ENCODE measurements around the gene GSTCD. TPM values are rescaled to one million over a fixed set of nuclear protein-coding genes. Genes with fewer than 3 reads are reported as not detected.

The GSTCD gene
- total and polyA plus RNA-seq, 2 donors (not counting 1 experiment from before 2014, with no cell fraction given) = 8.5 to 10.9 TPM

- DNase-seq (ENCODE audit: low read depth in 2 of 2) = no peak
- Histone ChIP-seq H3K4me3 (replicated peaks in 1 of 4; ENCODE audit: control extremely low read depth in 1 of 4, insufficient read depth in 1 of 4, low read depth in 3 of 4, low read length in 4 of 4) (no peak overlapping the region), H3K36me3 (ENCODE audit: control insufficient read depth, insufficient read depth, low read length) (no peaks in the 10 kb centered on the region), H3K27ac (ENCODE audit: insufficient read depth, low read length) (no peak overlapping the region), H2AFZ (ENCODE audit: low read length) (no peak overlapping the region), H4K20me1 (ENCODE audit: control insufficient read depth, extremely low read depth, insufficient read depth, low read length) (no peaks in the 10 kb centered on the region), H3K9ac (ENCODE audit: insufficient read depth, low read length) (no peak overlapping the region), H3K79me2 (ENCODE audit: control insufficient read depth, insufficient read depth, low read length) (no peaks in the 10 kb centered on the region), H3K4me2 (ENCODE audit: extremely low read depth, insufficient read depth, low read length) (no peak overlapping the region), H3K4me1 (ENCODE audit: control insufficient read depth, extremely low read depth, insufficient read depth, low read length) (no peaks in the 10 kb centered on the region), H3K27me3 (ENCODE audit: control insufficient read depth, insufficient read depth, low read length) (no peaks in the 10 kb centered on the region), H3K9me3 (ENCODE audit: control insufficient read depth, insufficient read depth, low read depth, low read length) (no peaks in the 10 kb centered on the region)
- no peak for TF ChIP-seq EZH2 (IDR thresholded peaks at IDR 0.05; ENCODE audit: low read length, missing control alignments)
- TF ChIP-seq, protein P1, sequence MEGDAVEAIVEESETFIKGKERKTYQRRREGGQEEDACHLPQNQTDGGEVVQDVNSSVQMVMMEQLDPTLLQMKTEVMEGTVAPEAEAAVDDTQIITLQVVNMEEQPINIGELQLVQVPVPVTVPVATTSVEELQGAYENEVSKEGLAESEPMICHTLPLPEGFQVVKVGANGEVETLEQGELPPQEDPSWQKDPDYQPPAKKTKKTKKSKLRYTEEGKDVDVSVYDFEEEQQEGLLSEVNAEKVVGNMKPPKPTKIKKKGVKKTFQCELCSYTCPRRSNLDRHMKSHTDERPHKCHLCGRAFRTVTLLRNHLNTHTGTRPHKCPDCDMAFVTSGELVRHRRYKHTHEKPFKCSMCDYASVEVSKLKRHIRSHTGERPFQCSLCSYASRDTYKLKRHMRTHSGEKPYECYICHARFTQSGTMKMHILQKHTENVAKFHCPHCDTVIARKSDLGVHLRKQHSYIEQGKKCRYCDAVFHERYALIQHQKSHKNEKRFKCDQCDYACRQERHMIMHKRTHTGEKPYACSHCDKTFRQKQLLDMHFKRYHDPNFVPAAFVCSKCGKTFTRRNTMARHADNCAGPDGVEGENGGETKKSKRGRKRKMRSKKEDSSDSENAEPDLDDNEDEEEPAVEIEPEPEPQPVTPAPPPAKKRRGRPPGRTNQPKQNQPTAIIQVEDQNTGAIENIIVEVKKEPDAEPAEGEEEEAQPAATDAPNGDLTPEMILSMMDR (conservative IDR thresholded peaks at IDR 0.05 in 1 of 2, IDR thresholded peaks at IDR 0.05 in 1 of 2; ENCODE audit: low read depth in 1 of 2, low read length in 2 of 2) = no peak
Observed at GRCh38 chr4:105670684-105671083, 37.9 kb upstream of the GSTCD start.

DNA sequence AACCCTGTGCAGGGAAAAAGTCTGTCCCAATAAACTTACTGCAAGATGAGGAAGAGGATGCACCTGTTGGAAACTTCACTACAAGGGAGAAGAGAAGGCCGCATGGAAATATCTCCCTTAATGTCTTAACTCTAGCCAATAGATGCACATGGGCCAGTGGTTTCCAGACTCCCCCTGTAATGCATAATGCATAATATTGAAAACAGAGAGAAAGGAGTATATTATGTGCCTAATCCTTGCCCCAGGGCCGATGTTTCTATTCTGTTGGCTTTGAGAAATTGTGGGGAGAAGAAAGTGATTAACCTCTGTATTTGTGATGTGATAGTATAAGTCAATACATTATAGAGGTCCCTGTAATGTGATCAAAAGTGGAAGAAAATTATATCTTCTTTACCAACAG is 37.3 kb upstream of the GSTCD start:
- DNase-seq (ENCODE audit: low read depth in 2 of 2) = no peak
- no peak overlapping the region for H2AFZ ChIP-seq (ENCODE audit: low read length)
- TF ChIP-seq EZH2 (IDR thresholded peaks at IDR 0.05; ENCODE audit: low read length, missing control alignments) = no peak
- TF ChIP-seq, protein P1 (conservative IDR thresholded peaks at IDR 0.05 in 1 of 2, IDR thresholded peaks at IDR 0.05 in 1 of 2; ENCODE audit: low read depth in 1 of 2, low read length in 2 of 2) = no peak
- H4K20me1 ChIP-seq (ENCODE audit: control insufficient read depth, extremely low read depth, insufficient read depth, low read length) = no peaks in the 10 kb centered on the region
- no peaks in the 10 kb centered on the region for H3K4me1 ChIP-seq (ENCODE audit: control insufficient read depth, extremely low read depth, insufficient read depth, low read length)
- no peaks in the 10 kb centered on the region for H3K79me2 ChIP-seq (ENCODE audit: control insufficient read depth, insufficient read depth, low read length)
- H3K36me3 ChIP-seq (ENCODE audit: control insufficient read depth, insufficient read depth, low read length) = no peaks in the 10 kb centered on the region
- H3K9me3 ChIP-seq (ENCODE audit: control insufficient read depth, insufficient read depth, low read depth, low read length) = no peaks in the 10 kb centered on the region
- no peak overlapping the region for H3K27ac ChIP-seq (ENCODE audit: insufficient read depth, low read length)
- H3K4me2 ChIP-seq (ENCODE audit: extremely low read depth, insufficient read depth, low read length) = no peak overlapping the region
- H3K9ac ChIP-seq (ENCODE audit: insufficient read depth, low read length) = no peak overlapping the region
- H3K27me3 ChIP-seq (ENCODE audit: control insufficient read depth, insufficient read depth, low read length) = no peaks in the 10 kb centered on the region
- H3K4me3 ChIP-seq (replicated peaks in 1 of 4; ENCODE audit: control extremely low read depth in 1 of 4, insufficient read depth in 1 of 4, low read depth in 3 of 4, low read length in 4 of 4) = no peak overlapping the region

DNA sequence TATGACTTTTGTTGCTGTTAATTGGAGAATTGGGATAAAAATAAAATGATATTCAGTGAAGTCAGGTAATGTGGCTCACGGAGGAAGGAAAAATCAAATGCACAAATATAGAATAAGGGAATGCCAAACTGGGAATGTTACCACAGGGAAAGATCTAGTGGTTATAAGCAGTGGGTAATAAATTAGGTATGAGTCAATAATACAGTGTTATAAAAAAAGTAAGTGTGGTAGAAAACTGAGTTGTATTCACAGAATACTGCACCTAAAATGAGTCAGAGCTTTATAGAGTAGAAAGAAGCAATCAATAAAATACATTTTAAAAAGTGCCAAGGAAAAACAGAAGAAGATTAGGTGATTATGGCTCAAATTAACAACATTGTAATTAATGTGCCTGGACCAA is 34.6 kb upstream of the GSTCD start:
- H2AFZ ChIP-seq (ENCODE audit: low read length) = no peak overlapping the region
- H3K27ac ChIP-seq (ENCODE audit: insufficient read depth, low read length) = no peak overlapping the region
- H3K27me3 ChIP-seq (ENCODE audit: control insufficient read depth, insufficient read depth, low read length) = no peaks in the 10 kb centered on the region
- H3K79me2 ChIP-seq (ENCODE audit: control insufficient read depth, insufficient read depth, low read length) = no peaks in the 10 kb centered on the region
- H3K4me2 ChIP-seq (ENCODE audit: extremely low read depth, insufficient read depth, low read length) = no peak overlapping the region
- no peak for TF ChIP-seq EZH2 (IDR thresholded peaks at IDR 0.05; ENCODE audit: low read length, missing control alignments)
- TF ChIP-seq, protein P1 (conservative IDR thresholded peaks at IDR 0.05 in 1 of 2, IDR thresholded peaks at IDR 0.05 in 1 of 2; ENCODE audit: low read depth in 1 of 2, low read length in 2 of 2) = no peak
- DNase-seq (ENCODE audit: low read depth in 2 of 2) = no peak
- no peaks in the 10 kb centered on the region for H3K4me1 ChIP-seq (ENCODE audit: control insufficient read depth, extremely low read depth, insufficient read depth, low read length)
- H3K36me3 ChIP-seq (ENCODE audit: control insufficient read depth, insufficient read depth, low read length) = no peaks in the 10 kb centered on the region
- H3K9me3 ChIP-seq (ENCODE audit: control insufficient read depth, insufficient read depth, low read depth, low read length) = no peaks in the 10 kb centered on the region
- no peaks in the 10 kb centered on the region for H4K20me1 ChIP-seq (ENCODE audit: control insufficient read depth, extremely low read depth, insufficient read depth, low read length)
- H3K9ac ChIP-seq (ENCODE audit: insufficient read depth, low read length) = no peak overlapping the region
- H3K4me3 ChIP-seq (replicated peaks in 1 of 4; ENCODE audit: control extremely low read depth in 1 of 4, insufficient read depth in 1 of 4, low read depth in 3 of 4, low read length in 4 of 4) = no peak overlapping the region

Data from fibroblast of lung (primary cell).